ENCODE measurements around the gene ANXA11.

GRCh38 chr10:80186364-80187012 lies 18.8 kb downstream of the ANXA11 start:
- TF ChIP-seq CTCF (IDR thresholded peaks at IDR 0.05) (no peak), POLR2A (IDR thresholded peaks at IDR 0.05) (no peak)

Data from thyroid gland (tissue), 4 donors.